OCI-LY7 (cell line): ENCODE measurements around the gene NGDN. TPM values are rescaled to one million over a fixed set of nuclear protein-coding genes. Genes with fewer than 3 reads are reported as not detected.

ENCODE experiments used
- BruUV-seq: library from RNA; stranded (reverse); fragments of 400-500 nt; replicated peaks from 2 replicates; lab custom pipeline; 2021; lab: Mats Ljungman, UMichigan
- CTCF ChIA-PET: fragments of 300-600 bp; sonication (Branson Sonifier 250); formaldehyde crosslinking; loops from one replicate; lab custom pipeline; 2022; ENCODE audit warnings: antibody characterized with exemption; ENCODE audit not compliant: unreplicated experiment; lab: Charles Lee
- POLR2A ChIA-PET: fragments of 300-600 bp; sonication (Branson Sonifier 250); formaldehyde crosslinking; loops from one replicate; lab custom pipeline; 2022; ENCODE audit warnings: antibody characterized with exemption; lab: Charles Lee
- DNase-seq: peaks from one replicate; pipeline ENCODE4 v3.0.0-alpha.2; 2015; ENCODE audit warnings: low spot score
- H2AFZ ChIP-seq: fragments of 200-600 bp; sonication (generic), shearing (Covaris generic); 2 replicates; pipeline ENCODE4 v1.6.1; 2014; ENCODE audit warnings: mild to moderate bottlenecking, antibody characterized with exemption, low read length, moderate library complexity
- H3K27ac ChIP-seq: fragments of 200-600 bp; sonication (generic); 2 replicates; pipeline ENCODE4 v1.5.1; 2014; ENCODE audit warnings: mixed run types, low read depth, mild to moderate bottlenecking, moderate library complexity, low read length, inconsistent platforms; ENCODE audit not compliant: poor library complexity, severe bottlenecking
- H3K36me3 ChIP-seq: fragments of 200-600 bp; sonication (generic); 2 replicates; pipeline ENCODE4 v1.6.1; 2014; ENCODE audit warnings: mild to moderate bottlenecking, antibody characterized with exemption, low read length, moderate library complexity, mixed read lengths; ENCODE audit not compliant: insufficient read depth
- H3K4me1 ChIP-seq: fragments of 200-600 bp; sonication (generic); 2 replicates; pipeline ENCODE4 v1.5.1; 2014; ENCODE audit warnings: mild to moderate bottlenecking, low read length; ENCODE audit not compliant: insufficient read depth, poor library complexity, severe bottlenecking
- H3K4me2 ChIP-seq: fragments of 200-600 bp; sonication (generic); 2 replicates; pipeline ENCODE4 v1.6.1; 2014; ENCODE audit warnings: mild to moderate bottlenecking, low read length
- H3K4me3 ChIP-seq: fragments of 200-600 bp; sonication (generic); 2 replicates; pipeline ENCODE4 v1.5.1; 2014; ENCODE audit warnings: mild to moderate bottlenecking, low read depth, low read length; ENCODE audit not compliant: poor library complexity, severe bottlenecking
- H3K79me2 ChIP-seq: fragments of 200-600 bp; sonication (generic); 2 replicates; pipeline ENCODE4 v1.6.1; 2016; ENCODE audit warnings: low read depth, mild to moderate bottlenecking, low read length, moderate library complexity, mixed read lengths; ENCODE audit not compliant: insufficient read depth
- H3K9me2 ChIP-seq: fragments of 200-600 bp; sonication (generic); 2 replicates; pipeline ENCODE4 v1.6.1; 2016; ENCODE audit warnings: mild to moderate bottlenecking, low read length, mixed read lengths; ENCODE audit not compliant: insufficient read depth
- H3K9me3 ChIP-seq: fragments of 200-600 bp; sonication (generic); 2 replicates; pipeline ENCODE4 v1.6.1; 2014; ENCODE audit warnings: mild to moderate bottlenecking, mixed run types, low read length, mixed read lengths
- H4K20me1 ChIP-seq: fragments of 200-600 bp; sonication (generic); 2 replicates; pipeline ENCODE4 v1.6.1; 2014; ENCODE audit warnings: mild to moderate bottlenecking, antibody characterized with exemption, low read length, moderate library complexity, mixed read lengths; ENCODE audit not compliant: insufficient read depth
- CTCF ChIP-seq: fragments of 200-600 bp; sonication (generic); conservative IDR thresholded peaks from 2 replicates; pipeline ENCODE4 v1.5.1; 2014; ENCODE audit warnings: mild to moderate bottlenecking, antibody characterized with exemption, low read length, moderate library complexity, mixed read lengths
- EZH2phosphoT487 ChIP-seq: fragments of 200-600 bp; sonication (generic); IDR thresholded peaks from 2 replicates; pipeline ENCODE4 v1.6.1; 2018; ENCODE audit warnings: low read depth, borderline replicate concordance, mild to moderate bottlenecking, mixed run types, antibody characterized with exemption, low read length, moderate library complexity, mixed read lengths
- intact Hi-C: fragments of 100-400 bp; cut with micrococcal nuclease; formaldehyde crosslinking; loops from one replicate; pipeline ENCODE4 v1.10.0; 2022; ENCODE audit not compliant: unreplicated experiment
- total RNA-seq, 2 experiments: library from RNA; depleted of rRNA in 1 of 2; stranded (reverse); fragments of >200 nt in 1 of 2; shearing (Covaris generic) in 1 of 2; gene quantifications; 2 replicates each; pipeline ENCODE4 v1.2.3, GENCODE V29; 2014 to 2022

Gene NGDN
- total RNA-seq, 2 experiments from 2014 or later = 53.6 to 57.5 TPM

GRCh38 chr14:23465261-23465660 lies 4.2 kb upstream of the NGDN start:
- POLR2A ChIA-PET = interaction anchor here (0.6 kb wide), 2 partner anchors 187 to 287 kb away, joined by 3 to 4 read pairs; no protein-coding TSS in a partner anchor
- H3K4me3 ChIP-seq = no peak overlapping the region
- TF ChIP-seq EZH2phosphoT487 (no peak), CTCF (no peak)
- BruUV-seq = no TSS peak
- peaks cover 9% of the 10 kb centered on the region for H3K9me3 ChIP-seq
- no peaks in the 10 kb centered on the region for H3K9me2 ChIP-seq
- H3K79me2 ChIP-seq = peaks cover 7% of the 10 kb centered on the region
- H3K27ac ChIP-seq = no peak overlapping the region
- no peak overlapping the region for H3K4me2 ChIP-seq
- H3K4me1 ChIP-seq = peaks cover 2% of the 10 kb centered on the region
- CTCF ChIA-PET = no interaction called here
- H4K20me1 ChIP-seq = no peaks in the 10 kb centered on the region
- intact Hi-C loops = loop anchor here (5.0 kb wide), 1 partner anchor 143 kb away; the partner anchor contains the start of gene PABPN1
- no peak overlapping the region for H2AFZ ChIP-seq
- no peak for DNase-seq
- no peaks in the 10 kb centered on the region for H3K36me3 ChIP-seq

GRCh38 chr14:23468704-23469126 lies 788 bp upstream of the NGDN start:
- no peaks in the 10 kb centered on the region for H4K20me1 ChIP-seq
- no TSS peak for BruUV-seq
- H3K4me3 ChIP-seq = peak overlapping the region; percentile 77
- peak; percentile 3 for DNase-seq
- ChIA-PET CTCF (interaction anchor here (0.6 kb wide), 1 partner anchor 58 kb away, joined by 4 read pairs; no protein-coding TSS in a partner anchor), POLR2A (interaction anchor here (0.5 to 1.4 kb wide), 3 partner anchors 148 to 1793 kb away, joined by 3 to 6 read pairs (median 3); partner anchors contain the start of gene PABPN1)
- peaks cover 10% of the 10 kb centered on the region for H3K4me1 ChIP-seq
- H3K27ac ChIP-seq = no peak overlapping the region
- peaks cover 9% of the 10 kb centered on the region for H3K9me3 ChIP-seq
- no peaks in the 10 kb centered on the region for H3K9me2 ChIP-seq
- peaks cover 20% of the 10 kb centered on the region for H3K79me2 ChIP-seq
- peak overlapping the region; percentile 22; the same call in 1 of the 2 replicates for H3K4me2 ChIP-seq
- TF ChIP-seq CTCF (no peak), EZH2phosphoT487 (no peak)
- intact Hi-C loops = loop anchor here (5.0 kb wide), 1 partner anchor 146 kb away; the partner anchor contains the start of gene PABPN1
- peaks cover 26% of the 10 kb centered on the region for H3K36me3 ChIP-seq
- H2AFZ ChIP-seq = peak overlapping the region; percentile 97

GRCh38 chr14:23469906-23470403 lies 452 bp downstream of the NGDN start:
- POLR2A ChIA-PET = interaction anchor here (1.1 kb wide), 1 partner anchor 91 kb away, joined by 3 read pairs; no protein-coding TSS in a partner anchor
- BruUV-seq = TSS peak; percentile 89
- TF ChIP-seq EZH2phosphoT487 = no peak
- TF ChIP-seq CTCF = no peak
- Histone ChIP-seq H3K4me1 (peaks cover 10% of the 10 kb centered on the region), H3K27ac (peak overlapping the region; percentile 21), H3K4me3 (peak overlapping the region; percentile 77), H3K4me2 (peak overlapping the region; percentile 66), H2AFZ (peak overlapping the region; percentile 97; the same call in 1 of the 2 replicates), H4K20me1 (no peaks in the 10 kb centered on the region), H3K36me3 (peaks cover 37% of the 10 kb centered on the region), H3K9me3 (peaks cover 9% of the 10 kb centered on the region), H3K79me2 (peaks cover 20% of the 10 kb centered on the region), H3K9me2 (no peaks in the 10 kb centered on the region)
- CTCF ChIA-PET = no interaction called here
- intact Hi-C loops = loop anchor here (5.0 kb wide), 1 partner anchor 148 kb away; the partner anchor contains the start of gene PABPN1
- no peak for DNase-seq
